HL-60/S4 treated with retinoic acid at 250 ng/mL for 4 days and 3 days (cell line): ENCODE data around the gene CSAG2.

Experiments used
- in situ Hi-C: fragments of 300-500 bp; cut with MboI; formaldehyde crosslinking; loops from 2 replicates; pipeline ENCODE4 v1.7.0; 2022; ENCODE audit warnings: low sequenced_read_pairs

Gene CSAG2

DNA sequence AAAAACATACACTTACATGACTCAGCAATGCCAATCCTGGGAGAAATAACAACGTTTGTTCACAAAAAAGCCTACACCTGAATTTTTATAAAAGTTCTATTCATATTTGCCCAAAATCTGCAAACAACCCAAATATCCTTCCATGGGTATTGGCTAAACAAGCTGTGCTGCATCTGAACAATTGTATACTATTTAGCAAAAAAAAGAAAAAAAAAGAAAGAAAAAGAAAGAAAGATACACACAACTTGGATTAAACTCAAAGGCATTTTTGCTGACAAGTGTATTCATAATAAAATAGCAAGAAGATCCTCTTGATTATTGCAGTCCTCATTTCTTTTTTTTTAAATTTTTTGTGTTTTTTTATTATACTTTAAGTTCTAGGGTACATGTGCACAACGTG is 34.9 kb downstream of the CSAG2 start:
- in situ Hi-C loops: no loop called here

DNA sequence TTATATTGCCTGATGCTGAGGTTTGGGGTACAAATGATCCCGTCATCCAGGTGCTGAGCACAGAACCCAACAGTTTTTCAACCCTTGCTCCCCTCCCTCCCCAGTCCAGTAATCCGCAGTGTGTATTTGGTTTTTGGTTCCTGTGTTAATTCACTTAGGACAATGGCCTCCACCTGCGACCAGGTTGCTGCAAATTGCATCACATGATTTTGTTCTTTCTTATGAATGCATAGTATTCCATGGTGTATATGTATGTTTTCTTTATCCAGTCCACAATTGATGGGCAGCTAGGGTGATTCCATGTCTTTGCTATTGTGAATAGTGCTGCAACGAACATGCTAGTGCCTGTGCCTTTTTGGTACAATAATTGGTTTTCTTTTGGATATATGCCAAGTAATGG is 46.0 kb downstream of the CSAG2 start:
- in situ Hi-C loops: no loop called here

DNA sequence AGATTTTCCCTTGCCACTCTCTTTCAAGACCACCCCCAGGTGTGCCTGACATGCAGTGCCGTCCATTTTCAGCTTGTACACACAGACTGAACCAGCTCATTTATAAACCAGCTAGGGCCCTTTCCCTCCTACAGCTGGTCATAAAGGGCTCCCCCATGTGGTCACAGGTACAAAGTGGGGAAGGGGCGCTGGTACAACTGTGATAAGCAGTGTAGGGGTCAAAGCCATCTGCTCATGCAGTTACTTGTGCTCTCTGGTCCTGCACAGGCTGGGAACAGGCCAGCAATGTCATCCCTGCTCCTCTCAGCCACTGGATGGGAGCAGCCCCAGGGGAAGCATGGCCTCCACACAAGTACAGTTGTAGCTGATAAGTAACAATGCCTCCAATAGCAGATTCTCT is 50.8 kb downstream of the CSAG2 start:
- in situ Hi-C loops: no loop called here
